SJCRH30 (cell line): Measurements from ENCODE around the gene NDNF. TPM values are rescaled to one million over a fixed set of nuclear protein-coding genes. Genes with fewer than 3 reads are reported as not detected.

Experiments used
- DNase-seq, 2 experiments: peaks; one replicate each; pipeline ENCODE4 v3.0.0-alpha.2; 2015 to 2020
- H3K27ac ChIP-seq: fragments of 250-450 bp; sonication (Bioruptor Pico); 2 replicates; pipeline ENCODE4 v1.5.1; 2020; ENCODE audit warnings: mild to moderate bottlenecking, moderate library complexity
- H3K27me3 ChIP-seq: fragments of 250-450 bp; sonication (Bioruptor Pico); 2 replicates; pipeline ENCODE4 v1.5.1; 2020; ENCODE audit warnings: mild to moderate bottlenecking, moderate library complexity
- H3K36me3 ChIP-seq: fragments of 250-450 bp; sonication (Bioruptor Pico); 2 replicates; pipeline ENCODE4 v1.5.1; 2020; ENCODE audit warnings: mild to moderate bottlenecking, moderate library complexity
- H3K4me1 ChIP-seq: fragments of 250-450 bp; sonication (Bioruptor Pico); 2 replicates; pipeline ENCODE4 v1.5.1; 2020; ENCODE audit warnings: mild to moderate bottlenecking, moderate library complexity
- H3K4me3 ChIP-seq: fragments of 250-450 bp; sonication (Bioruptor Pico); 2 replicates; pipeline ENCODE4 v1.5.1; 2020; ENCODE audit warnings: mild to moderate bottlenecking, moderate library complexity
- H3K9me3 ChIP-seq: fragments of 250-450 bp; sonication (Bioruptor Pico); replicated peaks from 2 replicates; pipeline ENCODE4 v1.5.1; 2020; ENCODE audit warnings: mild to moderate bottlenecking, moderate library complexity
- total RNA-seq: library from RNA; depleted of rRNA; stranded (reverse); fragments of >200 nt; shearing (Covaris generic); gene quantifications from 2 replicates; pipeline ENCODE4 v1.2.3, GENCODE V29; 2014

The NDNF gene
- total RNA-seq, 1 experiment from 2014 or later = 7.3 TPM

DNA sequence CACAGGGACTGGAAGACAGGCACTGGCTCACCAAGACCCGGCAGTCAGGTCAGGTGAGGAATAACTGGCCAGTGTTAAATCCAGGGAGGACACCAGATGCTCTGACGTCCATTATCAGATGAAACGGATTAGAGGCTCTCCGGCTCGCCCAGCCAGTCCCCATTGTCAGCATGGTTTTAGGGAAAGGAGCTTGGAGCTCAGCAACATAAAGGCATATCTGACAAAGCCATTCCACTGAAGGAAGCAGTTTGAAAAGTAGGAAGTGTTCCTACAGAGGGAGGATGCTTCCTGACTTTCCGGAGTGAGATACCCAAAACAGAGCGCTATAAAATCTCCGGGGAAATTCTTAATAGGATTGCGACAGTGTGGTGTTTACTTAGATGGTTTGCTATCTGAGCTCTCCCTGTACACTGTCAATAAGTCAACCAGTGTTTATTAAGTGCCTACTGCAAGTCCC is 14.8 kb downstream of the NDNF start:
- Histone ChIP-seq H3K9me3 (no peaks in the 10 kb centered on the region), H3K4me3 (peak overlapping the region; percentile 34; the same call in 1 of the 2 replicates), H3K4me1 (peaks cover 5% of the 10 kb centered on the region; the same call in 1 of the 2 replicates), H3K36me3 (no peaks in the 10 kb centered on the region; the same call in 1 of the 2 replicates), H3K27ac (no peak overlapping the region), H3K27me3 (no peaks in the 10 kb centered on the region)
- DNase-seq = peak; percentile 7 to 36

DNA sequence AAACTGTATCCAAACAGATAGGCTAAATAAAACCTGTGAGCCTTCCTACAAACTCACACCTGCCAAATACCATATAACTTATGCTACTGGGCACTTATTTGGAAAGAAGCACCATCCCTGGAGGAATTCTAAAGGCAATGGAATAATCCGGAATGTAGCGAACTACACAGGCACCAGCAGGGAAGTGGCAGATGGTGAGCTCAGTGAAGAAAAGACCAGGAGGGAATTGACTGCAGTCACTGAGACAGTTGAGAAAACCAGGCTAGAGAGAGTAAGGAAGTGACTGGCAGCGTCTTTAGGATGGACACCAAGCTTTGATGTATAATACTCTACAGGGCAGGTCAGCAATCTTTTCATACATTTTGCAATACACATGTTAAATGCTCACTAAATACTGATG is 16.3 kb downstream of the NDNF start:
- H3K27ac ChIP-seq = no peak overlapping the region

DNA sequence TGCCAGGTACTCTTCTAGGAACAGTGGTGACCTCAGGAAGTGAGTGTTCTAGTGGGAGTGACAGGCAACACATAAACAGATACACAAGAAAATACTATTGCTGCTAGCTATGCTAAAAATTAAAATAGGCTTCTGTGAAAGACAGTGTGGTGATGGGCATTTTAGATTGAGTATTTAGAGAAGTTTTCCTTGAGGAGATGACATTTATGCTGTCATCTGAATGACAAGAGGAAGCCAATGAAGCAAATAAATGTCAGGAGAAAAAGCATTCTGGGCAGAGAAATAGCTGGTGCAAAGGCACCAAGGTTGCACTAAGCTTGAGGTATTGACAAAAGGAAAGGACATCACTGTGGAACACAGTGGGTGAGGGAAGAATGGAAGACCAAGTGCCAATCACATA is 18.0 kb downstream of the NDNF start:
- Histone ChIP-seq H3K4me3 (no peak overlapping the region), H3K4me1 (peaks cover 5% of the 10 kb centered on the region; the same call in 1 of the 2 replicates), H3K27me3 (no peaks in the 10 kb centered on the region), H3K27ac (no peak overlapping the region), H3K9me3 (no peaks in the 10 kb centered on the region), H3K36me3 (no peaks in the 10 kb centered on the region)
- DNase-seq = no peak

More for the DNA sequence above, 16.3 kb downstream of the NDNF start:
- no peaks in the 10 kb centered on the region; the same call in 1 of the 2 replicates for H3K36me3 ChIP-seq
- H3K4me1 ChIP-seq = peaks cover 5% of the 10 kb centered on the region; the same call in 1 of the 2 replicates
- H3K27me3 ChIP-seq = no peaks in the 10 kb centered on the region
- no peak overlapping the region for H3K4me3 ChIP-seq
- H3K9me3 ChIP-seq = no peaks in the 10 kb centered on the region
- no peak for DNase-seq

DNA sequence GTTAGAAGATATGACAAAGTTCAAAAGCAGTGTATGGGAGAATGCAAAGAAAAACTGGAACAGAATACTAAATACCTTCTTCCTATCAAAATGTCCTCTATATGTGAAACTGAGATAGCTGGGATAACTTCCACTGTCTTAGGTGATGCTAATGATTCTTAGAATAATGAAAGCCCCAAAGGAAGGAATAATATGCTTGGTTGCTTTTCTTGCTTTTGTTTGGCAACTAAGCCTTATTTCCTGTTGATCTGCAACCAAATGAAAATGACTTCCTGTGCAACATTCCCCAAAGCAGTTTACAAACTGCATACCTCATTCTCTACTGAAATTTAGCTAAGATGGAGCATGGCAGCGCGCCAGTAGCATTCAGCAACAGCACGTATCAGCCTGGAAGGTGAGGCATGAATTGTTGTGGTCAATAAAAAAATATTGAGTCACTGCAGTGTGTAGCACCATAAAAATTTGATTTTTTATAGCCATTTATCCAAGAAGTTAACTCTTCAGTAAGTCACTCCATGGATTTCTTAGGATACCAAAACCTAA is 18.7 kb downstream of the NDNF start:
- DNase-seq = no peak

DNA sequence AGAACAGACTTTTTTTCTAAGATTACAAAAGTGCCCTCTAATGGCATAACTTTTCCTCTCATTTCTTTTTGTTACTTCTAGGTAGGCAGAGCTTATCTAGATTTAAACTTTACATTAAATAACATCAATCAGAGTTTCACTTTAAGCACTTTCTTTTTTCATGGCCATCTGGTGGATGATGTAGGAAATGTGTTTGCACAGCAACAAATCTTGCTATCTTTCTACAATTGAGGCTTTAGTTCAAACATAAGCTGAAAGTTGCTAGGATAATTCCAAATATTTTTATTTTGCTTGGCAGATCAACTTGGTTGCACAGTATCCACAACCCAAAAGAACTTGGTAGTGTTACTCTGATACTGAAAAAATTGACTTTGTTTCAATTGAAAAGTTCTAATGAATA is 22.0 kb downstream of the NDNF start:
- no peaks in the 10 kb centered on the region for H3K9me3 ChIP-seq
- no peak overlapping the region for H3K27ac ChIP-seq
- H3K36me3 ChIP-seq = no peaks in the 10 kb centered on the region
- no peak for DNase-seq
- H3K27me3 ChIP-seq = no peaks in the 10 kb centered on the region
- no peak overlapping the region for H3K4me3 ChIP-seq
- no peaks in the 10 kb centered on the region for H3K4me1 ChIP-seq

More for the DNA sequence above, 18.7 kb downstream of the NDNF start:
- Histone ChIP-seq H3K9me3 (no peaks in the 10 kb centered on the region), H3K4me3 (no peak overlapping the region), H3K27me3 (no peaks in the 10 kb centered on the region), H3K4me1 (peaks cover 5% of the 10 kb centered on the region; the same call in 1 of the 2 replicates), H3K27ac (no peak overlapping the region), H3K36me3 (no peaks in the 10 kb centered on the region)

DNA sequence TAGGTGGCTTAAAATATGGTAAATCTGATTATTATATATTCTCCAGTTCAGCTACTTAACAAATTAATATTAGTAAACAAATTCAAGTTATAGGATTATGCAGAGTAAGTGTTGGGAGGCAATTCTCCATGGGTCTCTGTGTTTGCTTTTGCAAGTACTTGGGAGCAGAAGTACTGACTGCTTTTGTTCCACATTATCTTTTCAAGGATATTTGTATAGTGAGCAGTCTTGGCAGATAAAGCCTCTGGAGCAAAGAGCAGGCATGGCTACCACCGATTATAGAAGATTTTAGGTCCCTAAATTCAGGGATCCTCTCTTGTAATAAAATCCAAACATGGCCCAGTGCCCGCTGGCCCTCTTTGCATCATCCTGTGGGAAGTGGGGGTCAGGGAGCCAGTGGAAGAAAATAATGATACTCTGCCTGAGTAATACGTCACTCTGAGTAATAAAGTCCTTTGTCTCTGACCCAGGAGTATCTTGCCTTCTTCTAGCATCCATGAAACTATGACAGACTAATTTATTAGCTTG is 23.2 kb downstream of the NDNF start:
- Histone ChIP-seq H3K27ac (no peak overlapping the region), H3K9me3 (no peaks in the 10 kb centered on the region)

DNA sequence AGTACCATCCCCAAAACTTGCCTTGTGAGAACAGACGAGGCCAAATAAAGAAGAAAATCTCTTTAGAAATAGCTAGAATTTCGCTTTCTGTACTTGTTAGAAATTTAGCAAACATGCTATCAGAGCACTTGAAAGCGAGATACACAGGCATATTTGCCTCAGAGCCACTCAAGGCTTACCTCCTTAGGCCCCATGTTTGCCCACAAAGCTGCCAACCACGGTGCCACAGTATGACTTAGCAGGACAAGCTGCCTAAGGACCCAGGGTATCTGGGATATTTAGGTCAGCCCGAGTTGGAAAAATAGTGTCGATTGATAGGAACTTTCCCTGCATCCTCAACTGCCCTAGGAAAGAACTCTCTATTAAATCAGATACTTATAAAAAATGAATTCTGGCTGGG is 24.2 kb downstream of the NDNF start:
- Histone ChIP-seq H3K9me3 (no peaks in the 10 kb centered on the region), H3K4me1 (no peaks in the 10 kb centered on the region), H3K4me3 (no peak overlapping the region), H3K36me3 (no peaks in the 10 kb centered on the region), H3K27me3 (no peaks in the 10 kb centered on the region), H3K27ac (no peak overlapping the region)
- no peak for DNase-seq

More for the DNA sequence above, 23.2 kb downstream of the NDNF start:
- no peaks in the 10 kb centered on the region for H3K4me1 ChIP-seq
- H3K4me3 ChIP-seq = no peak overlapping the region
- H3K27me3 ChIP-seq = no peaks in the 10 kb centered on the region
- no peak for DNase-seq
- H3K36me3 ChIP-seq = no peaks in the 10 kb centered on the region

DNA sequence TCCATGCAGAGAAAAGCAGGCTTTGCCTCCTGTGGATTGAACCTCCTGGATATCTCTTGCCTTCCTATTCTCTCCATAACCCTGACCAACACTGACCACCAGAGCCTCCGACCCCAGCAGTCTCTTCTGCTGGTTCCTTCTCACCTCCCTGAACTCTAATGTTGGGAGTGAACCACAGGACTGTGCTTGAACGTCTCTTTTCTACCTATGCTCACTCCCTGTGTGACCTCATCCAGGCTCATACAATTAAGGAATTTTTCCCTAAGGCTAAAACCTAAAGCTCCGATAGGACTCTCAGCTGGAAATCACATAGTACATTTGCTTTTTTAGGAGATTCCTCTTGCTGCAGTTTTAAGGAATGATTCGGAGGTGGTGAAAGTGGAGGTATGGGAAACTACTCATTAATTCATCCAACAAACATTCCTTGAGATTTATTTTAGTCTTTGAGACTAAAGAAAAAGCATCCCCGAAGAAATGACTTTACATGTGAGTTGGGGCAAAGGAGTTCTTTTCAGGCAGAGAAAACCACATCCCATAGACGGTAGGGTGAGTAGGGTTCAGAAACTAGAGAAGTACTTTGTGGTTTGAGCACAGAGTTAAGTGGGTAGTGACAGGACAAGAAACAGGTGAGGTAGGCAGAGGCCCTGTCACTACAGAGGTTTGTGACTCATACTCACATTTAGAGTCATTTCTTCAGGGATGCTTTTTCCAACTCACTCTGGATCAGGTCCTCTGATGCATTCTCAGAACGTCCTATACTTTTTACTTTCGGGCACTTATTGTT is 30.8 kb downstream of the NDNF start:
- Histone ChIP-seq H3K9me3 (no peaks in the 10 kb centered on the region), H3K27ac (no peak overlapping the region), H3K36me3 (no peaks in the 10 kb centered on the region), H3K4me1 (peaks cover 4% of the 10 kb centered on the region; the same call in 1 of the 2 replicates), H3K4me3 (no peak overlapping the region), H3K27me3 (no peaks in the 10 kb centered on the region)
- peak; percentile 14 to 53 for DNase-seq

DNA sequence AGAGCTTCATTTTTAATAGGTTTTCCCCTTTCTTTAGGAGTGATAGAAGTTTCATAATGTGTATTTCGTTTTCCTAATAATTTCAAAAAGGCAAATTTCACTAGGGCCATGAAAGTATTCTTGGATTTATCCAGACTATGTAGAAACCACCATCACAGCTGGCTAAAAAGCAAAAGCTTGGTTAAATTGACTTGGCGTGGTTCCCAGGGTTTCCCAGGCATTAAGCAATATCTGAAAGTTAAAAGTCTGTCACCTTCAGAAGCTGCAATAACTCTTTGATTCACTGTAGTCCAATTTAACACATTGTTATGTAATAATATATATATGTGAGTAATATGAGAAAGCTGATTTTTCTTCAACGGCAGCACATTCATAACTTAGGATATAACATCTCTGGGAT is 38.3 kb downstream of the NDNF start:
- H3K27ac ChIP-seq = no peak overlapping the region
- H3K27me3 ChIP-seq = no peaks in the 10 kb centered on the region
- DNase-seq = peak in 1 of 2 experiments; percentile 40

DNA sequence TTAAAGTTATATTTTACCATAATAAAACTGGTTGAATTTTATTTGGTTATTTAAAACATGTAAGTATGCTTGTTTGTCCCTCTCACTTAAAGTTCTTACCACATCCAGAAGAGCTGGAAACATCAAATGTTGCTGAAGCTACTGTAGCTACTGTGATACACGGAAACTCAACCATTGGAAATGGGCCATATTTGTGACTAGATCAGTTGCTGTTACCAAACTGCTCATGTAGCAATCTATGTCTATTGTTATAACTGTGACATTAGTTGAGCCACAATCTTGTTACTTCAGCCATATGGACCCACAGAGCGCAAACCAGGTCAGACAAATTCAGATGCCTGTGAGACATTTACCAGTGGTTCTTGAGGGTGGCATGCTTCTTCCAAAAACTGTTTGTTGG is 41.6 kb downstream of the NDNF start:
- Histone ChIP-seq H3K4me1 (no peaks in the 10 kb centered on the region; the same call in 1 of the 2 replicates), H3K36me3 (no peaks in the 10 kb centered on the region), H3K27ac (no peak overlapping the region), H3K9me3 (no peaks in the 10 kb centered on the region), H3K27me3 (no peaks in the 10 kb centered on the region), H3K4me3 (no peak overlapping the region)
- DNase-seq = no peak

More for the DNA sequence above, 38.3 kb downstream of the NDNF start:
- H3K36me3 ChIP-seq = no peaks in the 10 kb centered on the region
- no peaks in the 10 kb centered on the region for H3K9me3 ChIP-seq
- no peaks in the 10 kb centered on the region for H3K4me1 ChIP-seq
- H3K4me3 ChIP-seq = no peak overlapping the region

DNA sequence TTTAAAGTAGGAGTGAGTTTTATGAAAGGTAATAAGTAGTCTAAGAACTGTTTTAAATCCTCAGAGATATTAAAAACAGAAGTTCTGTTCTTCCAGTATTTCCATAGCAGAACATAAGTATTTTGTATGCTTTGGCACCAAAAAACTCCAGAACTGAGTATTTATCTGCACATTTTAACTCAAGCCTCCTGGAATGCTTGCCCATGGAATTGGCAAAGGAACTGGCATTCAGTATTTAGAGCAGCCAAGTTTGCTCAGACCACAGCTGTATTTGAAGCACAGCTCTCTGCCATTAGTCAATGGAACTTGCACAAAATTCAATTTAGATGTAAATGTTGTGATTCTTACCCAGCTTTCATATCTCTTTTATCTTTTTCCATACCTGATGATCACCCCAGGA is 42.2 kb downstream of the NDNF start:
- DNase-seq = no peak
- H3K27ac ChIP-seq = no peak overlapping the region
- no peaks in the 10 kb centered on the region for H3K27me3 ChIP-seq
- no peak overlapping the region for H3K4me3 ChIP-seq
- peaks cover 4% of the 10 kb centered on the region for H3K4me1 ChIP-seq
- H3K36me3 ChIP-seq = no peaks in the 10 kb centered on the region
- H3K9me3 ChIP-seq = no peaks in the 10 kb centered on the region

DNA sequence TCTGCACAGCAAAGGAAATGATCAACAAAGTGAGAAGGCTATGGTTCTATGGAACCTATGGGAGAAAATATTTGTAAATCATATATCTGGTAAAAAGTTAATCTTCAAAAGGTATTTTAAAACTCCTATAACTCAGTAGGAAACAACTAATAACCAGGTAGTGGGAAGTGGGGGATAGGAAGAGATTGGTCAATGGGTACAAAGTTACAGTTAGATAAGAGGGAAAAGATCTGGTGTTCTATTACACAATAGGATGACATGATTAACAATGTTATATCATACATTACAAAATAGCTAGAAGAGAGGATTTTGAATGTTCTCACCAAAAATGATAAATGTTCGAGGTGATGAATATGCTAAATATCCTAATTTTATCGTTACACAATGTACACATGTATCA is 46.3 kb downstream of the NDNF start:
- Histone ChIP-seq H3K27me3 (no peaks in the 10 kb centered on the region), H3K36me3 (no peaks in the 10 kb centered on the region), H3K4me3 (no peak overlapping the region), H3K27ac (no peak overlapping the region), H3K9me3 (no peaks in the 10 kb centered on the region), H3K4me1 (peaks cover 6% of the 10 kb centered on the region)
- DNase-seq = no peak

DNA sequence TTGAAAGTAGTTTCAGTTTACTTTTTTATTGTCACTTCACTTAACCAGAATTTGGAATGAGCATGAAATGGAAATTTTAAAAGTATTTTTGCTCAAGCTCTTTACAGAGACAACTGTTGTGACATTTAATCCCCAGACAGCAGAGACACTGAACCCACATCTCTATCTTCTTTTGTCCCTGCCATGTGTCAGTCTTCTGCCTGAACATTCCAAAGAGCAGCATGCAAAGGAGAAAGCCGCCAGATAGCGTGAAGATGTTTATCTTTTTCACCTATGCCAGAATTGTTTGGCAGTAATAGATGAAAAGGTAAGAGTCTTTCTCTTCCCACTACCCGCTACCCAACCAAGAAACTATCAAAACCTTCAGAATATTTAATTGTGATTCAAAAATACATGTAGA is 46.8 kb downstream of the NDNF start:
- Histone ChIP-seq H3K27ac (no peak overlapping the region), H3K4me1 (peaks cover 6% of the 10 kb centered on the region), H3K36me3 (no peaks in the 10 kb centered on the region), H3K9me3 (no peaks in the 10 kb centered on the region), H3K27me3 (no peaks in the 10 kb centered on the region), H3K4me3 (no peak overlapping the region)
- peak in 1 of 2 experiments; percentile 13 for DNase-seq

DNA sequence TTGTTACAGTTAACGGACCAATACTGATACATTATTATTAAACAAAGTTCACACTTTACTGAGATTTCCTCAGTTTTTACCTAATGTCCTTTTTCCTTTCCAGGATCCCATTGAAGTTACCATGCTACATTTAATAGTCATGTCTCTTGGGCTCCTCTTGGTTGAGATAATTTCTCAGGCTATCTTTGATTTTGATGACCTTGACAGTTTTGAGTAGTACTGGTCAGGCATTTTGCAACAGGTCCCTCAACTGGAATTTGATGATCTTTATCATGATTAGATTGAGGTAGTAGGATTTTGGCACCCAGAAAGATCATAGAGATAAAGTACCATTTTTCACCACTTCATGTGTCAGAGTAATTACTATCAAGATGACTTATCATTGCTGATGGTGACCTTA is 53.8 kb downstream of the NDNF start:
- no peak for DNase-seq
- Histone ChIP-seq H3K4me1 (no peaks in the 10 kb centered on the region), H3K9me3 (no peaks in the 10 kb centered on the region), H3K4me3 (no peak overlapping the region), H3K27me3 (no peaks in the 10 kb centered on the region), H3K27ac (no peak overlapping the region), H3K36me3 (no peaks in the 10 kb centered on the region)

DNA sequence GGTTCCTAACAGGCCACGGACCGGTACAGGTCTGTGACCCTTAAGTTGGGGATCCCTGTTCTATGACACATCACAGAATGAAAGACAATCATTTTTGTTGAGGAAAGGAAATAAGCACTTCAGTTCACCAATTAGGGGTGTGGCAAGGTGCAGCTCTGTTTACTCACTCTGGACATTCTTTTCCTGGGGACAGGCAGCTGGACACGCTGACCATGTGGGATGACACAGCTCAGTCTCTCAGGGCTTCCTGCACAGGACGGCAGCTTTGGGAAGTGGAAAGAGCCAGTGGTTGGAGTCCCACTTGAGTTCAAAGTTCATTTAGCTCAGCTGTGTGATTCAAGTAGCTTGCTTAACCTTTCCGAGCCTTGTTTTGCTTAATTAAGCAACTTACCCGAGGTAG is 55.7 kb downstream of the NDNF start:
- no peak for DNase-seq
- Histone ChIP-seq H3K9me3 (no peaks in the 10 kb centered on the region), H3K36me3 (no peaks in the 10 kb centered on the region), H3K27ac (no peak overlapping the region), H3K4me3 (no peak overlapping the region), H3K4me1 (no peaks in the 10 kb centered on the region), H3K27me3 (no peaks in the 10 kb centered on the region)
